T-helper 1 cell treated with Interleukin-12 subunit alpha and Interleukin-12 subunit beta and Interleukin-4 antibody, amounts not matched to agents 30 ng/mL and 1 ng/mL, for 36 hours (primary cell): ENCODE results near the gene HAGH. TPM values are rescaled to one million over a fixed set of nuclear protein-coding genes. Genes with fewer than 3 reads are reported as not detected.

ENCODE experiments used
- intact Hi-C: fragments of 100-400 bp; cut with micrococcal nuclease; formaldehyde crosslinking; loops from one replicate; pipeline ENCODE4 v1.15.1; 2024
- total RNA-seq: library from RNA; stranded (reverse); gene quantifications from 2 replicates; pipeline ENCODE4 v1.2.3, GENCODE V29; 2022

HAGH gene
- total RNA-seq, 1 donor from 2014 or later = 50.5 TPM

DNA sequence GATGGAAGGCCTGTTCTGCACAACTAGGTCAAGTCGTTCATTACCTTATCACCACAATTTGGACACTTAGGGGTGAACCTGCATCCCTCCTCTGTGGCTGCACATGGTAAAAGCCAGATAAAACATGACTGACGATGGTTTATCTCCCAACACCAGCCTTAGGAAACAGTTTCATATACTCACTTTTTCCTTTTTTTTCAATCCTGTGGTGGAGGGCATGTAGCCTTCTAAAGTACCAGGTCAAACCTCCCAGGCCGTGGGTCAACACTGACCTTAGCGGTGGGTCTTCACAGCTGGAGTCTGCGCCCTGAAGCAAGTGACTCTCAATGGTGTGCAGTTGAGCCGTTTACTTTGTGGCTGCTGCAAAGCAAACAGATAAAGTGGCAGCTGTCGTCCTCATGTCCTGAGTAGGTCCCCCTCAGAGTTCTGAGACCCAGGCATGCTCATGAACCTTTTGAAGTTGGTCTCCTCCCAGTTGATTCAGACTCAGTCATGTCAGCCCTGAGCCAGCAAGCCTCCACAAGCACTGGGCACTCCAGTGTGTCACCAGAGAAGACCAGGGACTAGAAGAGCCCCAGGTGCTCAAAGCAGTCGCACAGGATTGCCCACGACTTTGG lies 6.3 kb upstream of the HAGH start:
- intact Hi-C loops = no loop called here

DNA sequence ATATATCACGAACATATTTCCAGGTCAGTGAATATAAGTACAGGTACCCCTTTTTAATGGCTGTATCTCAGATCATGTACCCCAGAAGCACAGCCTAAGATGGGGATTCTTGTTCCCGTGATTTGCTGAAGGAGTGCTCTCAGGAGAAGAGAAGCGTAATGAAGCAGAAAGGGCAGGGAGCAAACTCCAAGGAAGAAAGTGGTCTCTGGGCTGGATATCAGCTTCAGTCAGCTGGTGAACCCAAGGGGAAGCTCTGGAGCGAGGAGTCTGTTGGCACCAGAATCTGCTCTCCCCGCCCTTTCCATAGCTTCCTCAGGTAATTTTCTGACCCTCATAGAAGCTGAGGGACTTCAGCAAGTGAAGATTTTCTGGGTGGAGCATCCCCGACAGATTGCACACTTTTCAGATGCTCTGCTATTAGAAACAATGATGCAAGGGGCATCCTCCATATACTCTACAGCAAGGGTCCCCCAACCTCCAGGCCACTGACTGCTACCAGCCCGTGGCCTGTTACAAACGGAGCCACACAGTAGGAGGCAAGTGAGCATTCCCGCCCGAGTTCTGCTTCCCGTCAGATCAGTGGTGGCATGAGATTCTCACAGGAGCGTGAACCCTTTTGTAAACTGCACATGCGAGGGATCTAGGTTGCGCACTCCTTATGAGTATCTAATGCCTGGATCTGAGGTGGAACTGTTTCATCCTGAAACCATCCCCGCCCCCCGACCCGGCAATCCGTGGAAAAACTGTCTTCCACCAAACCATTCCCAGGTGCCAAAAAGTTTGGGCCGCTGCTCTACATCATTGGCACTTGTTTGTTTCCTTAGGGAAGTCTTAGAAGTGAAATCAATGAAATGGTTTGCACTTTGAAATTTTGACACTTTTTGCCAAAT lies 4.8 kb upstream of the HAGH start:
- intact Hi-C loops = no loop called here

DNA sequence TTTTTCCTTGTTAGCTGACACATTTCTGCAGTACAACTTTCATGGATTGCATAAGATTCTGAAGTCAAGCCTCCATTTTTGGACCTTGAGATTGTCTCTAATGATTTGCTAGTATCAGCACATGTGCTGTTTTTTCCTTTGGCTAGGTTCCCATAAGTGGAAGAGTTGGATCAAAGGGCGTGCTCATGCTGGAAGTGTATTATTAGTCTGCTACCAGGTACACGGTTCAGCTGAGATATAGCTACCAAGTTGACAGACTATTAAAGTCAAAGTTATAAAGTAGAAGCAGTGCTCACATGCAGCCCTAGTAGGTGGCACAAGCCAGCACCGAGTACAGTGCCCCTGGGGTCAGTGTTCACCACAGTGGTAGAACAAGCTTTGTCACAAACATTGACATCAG lies 3.6 kb upstream of the HAGH start:
- intact Hi-C loops = no loop called here

DNA sequence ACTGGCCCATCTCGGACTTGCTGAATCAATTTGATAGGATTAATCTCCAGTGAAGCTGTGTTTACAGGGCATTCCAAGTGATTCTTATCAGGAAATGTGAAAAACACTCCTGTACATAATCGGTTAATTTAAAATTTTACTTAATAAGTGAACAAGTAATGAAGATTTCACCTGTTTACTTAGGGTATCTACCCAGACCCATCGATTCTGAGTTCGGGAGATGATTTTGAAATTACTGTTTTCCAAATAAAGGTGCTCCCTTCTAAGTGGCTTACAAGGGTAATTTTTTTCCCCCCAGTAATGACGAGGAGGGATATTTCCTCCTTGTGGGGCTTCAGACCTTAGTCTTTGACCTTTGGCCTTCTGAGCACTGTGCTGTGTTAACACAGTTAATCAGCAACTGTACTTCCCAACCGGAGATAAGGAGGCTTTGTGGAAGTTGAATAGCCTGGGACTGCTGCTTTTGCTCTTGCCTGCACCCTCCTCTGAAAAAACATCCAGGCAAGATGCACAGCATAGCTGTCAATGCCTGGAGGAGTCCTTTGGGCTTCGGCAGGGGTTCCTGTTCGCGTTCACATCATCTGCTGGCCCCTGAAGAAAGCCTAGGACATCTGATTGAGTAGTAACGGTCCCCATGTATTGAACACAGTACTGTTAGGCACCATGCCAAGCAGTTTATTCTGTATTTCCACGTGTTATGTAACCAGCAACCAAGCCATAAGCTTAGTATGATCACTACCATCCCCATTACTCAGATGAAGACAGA lies 2.2 kb upstream of the HAGH start:
- intact Hi-C loops = loop anchor here (5.0 kb wide), 2 partner anchors 98 to 122 kb away; partner anchors contain the start of gene MAPK8IP3

DNA sequence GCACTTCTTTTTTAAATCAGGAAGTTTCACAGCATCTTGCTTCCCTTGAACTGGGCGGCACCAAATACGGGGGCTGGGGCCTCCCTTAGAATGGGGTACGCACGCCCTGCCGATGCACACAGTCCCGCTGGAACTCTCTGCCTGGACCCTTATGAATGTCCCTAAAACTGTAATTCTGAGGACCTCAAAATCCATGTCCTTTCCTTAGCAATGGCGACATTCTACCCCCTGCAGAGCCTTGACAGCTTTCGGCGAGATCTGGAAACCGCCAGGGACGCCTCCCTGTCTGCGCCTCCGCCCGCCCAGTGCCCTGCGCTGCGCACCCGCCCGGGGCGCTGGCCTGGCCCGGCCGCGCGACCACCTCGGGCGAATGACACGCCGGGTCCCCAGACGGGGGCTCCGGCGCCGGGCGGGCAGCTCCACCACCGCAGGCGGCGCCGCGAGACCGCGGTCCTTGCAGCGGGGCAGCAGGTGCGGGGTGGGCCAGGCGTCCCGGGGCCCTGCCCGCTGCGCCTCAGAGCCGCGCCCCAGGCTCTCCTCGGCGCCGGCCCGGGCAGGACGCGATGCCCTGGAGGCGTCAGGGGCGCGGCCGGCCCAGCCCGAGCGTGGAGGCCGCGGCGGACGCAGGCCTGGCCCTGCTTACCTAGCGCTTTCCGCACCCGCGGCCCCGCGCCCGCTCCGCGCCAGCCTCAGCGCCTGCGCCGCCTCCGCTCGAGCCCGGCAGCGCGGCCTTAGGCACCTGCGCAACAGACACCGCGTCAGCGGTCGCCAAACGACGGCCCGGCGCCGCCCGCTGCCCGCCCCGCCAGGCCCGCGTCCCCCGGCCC lies 548 bp downstream of the HAGH start:
- intact Hi-C loops = loop anchor here (1.0 to 5.0 kb wide), 7 partner anchors 44 to 329 kb away; partner anchors contain the start of genes CRAMP1, EME2, IFT140 and MAPK8IP3

DNA sequence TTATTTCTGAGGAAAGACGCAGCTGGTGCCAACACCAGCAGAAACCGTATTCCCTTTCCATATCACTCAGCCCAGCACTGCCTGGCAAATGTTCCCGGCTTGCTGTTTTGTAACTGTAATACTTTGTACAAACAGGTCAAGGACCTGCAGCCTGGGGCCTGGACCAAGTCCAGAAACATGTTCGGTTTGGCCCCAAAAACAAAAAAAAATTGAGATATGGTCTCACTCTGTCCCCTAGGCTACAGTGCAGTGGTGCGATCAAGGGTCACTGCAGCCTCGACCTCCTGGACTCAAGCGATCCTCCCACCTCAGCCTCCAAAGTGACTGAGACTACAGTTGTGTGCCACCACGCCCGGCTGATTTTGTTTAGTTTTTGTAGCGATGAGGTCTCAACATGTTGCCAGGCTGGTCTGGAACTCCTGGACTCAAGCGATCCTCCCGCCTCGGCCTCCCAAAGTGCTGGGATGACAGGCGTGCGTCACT lies 1.2 kb downstream of the HAGH start:
- intact Hi-C loops = loop anchor here (5.0 kb wide), 2 partner anchors 102 to 118 kb away; partner anchors contain the start of gene MAPK8IP3

DNA sequence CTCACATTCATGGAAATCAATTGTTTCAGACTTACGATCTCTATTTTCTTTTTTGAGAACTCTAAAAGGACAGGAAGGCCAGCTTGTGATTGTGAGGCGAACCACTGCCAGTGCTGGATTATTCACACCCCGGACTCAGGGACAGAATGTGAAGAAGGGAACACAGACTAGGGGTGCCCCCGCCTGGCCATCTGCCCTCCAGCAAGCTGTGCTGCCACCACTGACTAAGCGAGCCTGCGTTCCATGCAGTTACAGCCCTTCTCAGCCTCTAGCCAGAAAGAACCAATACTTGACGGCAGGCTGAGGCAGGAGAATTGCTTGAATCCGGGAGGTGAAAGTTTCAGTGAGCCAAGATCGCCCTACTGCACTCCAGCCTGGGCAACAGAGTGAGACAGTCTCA lies 2.8 kb downstream of the HAGH start:
- intact Hi-C loops = no loop called here

DNA sequence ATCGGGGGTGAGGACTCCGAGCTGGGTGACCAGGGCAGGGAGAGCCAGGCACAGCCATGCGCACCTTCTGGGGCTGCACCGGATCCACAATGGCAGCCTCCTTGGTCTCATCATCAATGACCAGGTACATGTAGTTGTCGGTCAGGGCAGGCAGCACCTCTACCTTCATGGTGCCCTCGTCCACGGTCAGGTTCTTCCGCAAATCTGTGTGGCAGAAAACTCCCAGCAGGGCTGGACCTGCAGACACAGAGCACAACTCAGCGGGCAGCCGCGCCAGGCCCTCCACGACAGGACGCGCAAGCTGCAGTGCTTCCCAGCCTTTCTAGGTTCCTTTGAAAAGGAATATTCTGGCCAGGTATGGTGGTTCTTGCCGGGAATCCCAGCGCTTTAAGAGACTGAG lies 3.8 kb downstream of the HAGH start:
- intact Hi-C loops = no loop called here

DNA sequence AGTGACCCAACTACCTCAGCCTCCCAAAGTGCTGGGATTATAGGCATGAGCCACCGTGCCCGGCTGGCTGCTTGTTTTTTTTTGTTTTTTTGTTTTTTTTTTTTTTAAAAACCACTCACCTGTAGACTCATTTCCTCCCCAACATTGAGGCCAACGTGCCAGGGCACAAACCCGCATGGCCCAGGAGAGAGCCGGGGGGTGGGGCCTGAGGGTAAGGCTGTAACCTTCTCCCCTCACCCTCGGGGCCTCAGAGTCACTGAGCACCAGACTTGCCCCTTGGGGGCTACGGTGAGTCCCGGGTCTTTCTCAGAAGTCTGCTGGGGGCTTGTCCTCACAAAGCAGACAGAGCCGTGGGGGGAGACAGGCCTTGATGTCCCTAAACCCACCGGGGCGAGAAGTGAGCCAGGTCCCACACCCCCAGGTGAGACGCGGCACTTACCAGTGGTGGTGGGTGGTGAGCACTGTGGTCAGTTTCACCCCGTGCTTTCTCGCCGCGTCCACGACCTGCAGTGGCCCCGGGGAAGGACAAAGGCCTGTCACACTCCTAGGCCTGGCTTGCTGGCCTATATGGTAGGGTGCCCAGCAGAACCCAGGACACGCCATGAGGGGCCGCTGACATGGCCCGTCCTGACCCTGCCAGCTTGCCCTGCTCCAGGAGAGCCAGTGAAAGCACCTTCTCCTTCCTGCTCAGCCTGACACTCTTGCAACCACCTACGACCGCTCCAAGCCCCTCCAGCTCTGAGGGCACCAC lies 4.6 kb downstream of the HAGH start:
- intact Hi-C loops = no loop called here

DNA sequence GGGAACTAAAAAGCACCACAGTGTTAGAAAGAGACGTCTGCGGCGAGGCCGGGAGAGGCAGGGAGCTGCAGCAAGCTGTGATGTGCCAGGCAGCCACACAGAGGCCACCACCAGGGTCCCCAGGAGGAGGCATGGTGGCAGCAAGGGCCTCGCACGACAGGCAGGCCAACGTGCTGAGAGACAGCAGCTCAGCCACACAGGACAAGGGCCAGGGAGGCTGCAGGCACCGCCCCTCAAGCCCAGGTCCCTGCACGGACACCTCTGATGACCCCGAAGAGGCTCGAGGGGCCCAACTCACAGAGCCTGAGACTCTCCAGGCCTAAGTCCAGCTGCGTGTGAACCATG lies 5.7 kb downstream of the HAGH start:
- intact Hi-C loops = no loop called here

DNA sequence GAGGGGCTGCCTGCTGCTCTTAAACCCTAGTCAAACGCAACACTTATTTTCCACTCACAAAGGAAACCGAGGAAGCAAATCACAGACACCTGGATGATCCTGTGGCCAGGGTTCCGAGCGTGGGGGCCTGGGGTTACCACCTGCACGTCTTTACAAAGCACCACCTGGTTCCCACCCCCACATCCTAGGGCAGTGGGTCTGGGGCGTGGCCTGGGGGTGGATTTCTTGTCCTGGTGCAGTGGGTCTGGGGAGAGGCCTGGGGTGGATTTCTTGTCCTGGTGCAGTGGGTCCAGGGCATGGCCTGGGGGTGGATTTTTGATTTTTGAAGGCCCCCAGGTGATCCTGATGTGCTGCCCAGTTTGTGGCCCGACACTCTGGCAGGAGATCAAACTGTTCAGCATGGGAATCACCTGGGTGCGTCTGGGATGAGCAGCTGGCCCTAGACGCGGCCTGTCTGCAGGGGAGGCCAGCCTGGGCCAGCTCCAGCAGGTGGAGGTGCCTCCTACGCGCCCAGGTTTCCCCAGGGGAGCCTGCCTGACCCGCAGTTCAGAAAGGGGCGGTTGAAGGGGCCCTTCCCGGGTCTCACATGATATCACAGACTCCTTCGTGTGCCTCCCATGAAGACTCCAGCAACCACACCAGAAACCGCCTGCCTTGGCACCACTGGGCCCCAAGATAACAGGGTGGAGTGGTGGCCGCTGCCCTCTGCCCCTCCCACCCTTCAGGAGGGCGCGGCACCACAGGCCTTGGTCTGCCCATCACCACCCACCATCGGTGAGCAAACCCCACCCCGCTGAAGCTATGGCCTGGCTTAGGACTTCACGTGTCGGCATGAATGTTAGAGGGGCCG lies 6.3 kb downstream of the HAGH start:
- intact Hi-C loops = no loop called here

DNA sequence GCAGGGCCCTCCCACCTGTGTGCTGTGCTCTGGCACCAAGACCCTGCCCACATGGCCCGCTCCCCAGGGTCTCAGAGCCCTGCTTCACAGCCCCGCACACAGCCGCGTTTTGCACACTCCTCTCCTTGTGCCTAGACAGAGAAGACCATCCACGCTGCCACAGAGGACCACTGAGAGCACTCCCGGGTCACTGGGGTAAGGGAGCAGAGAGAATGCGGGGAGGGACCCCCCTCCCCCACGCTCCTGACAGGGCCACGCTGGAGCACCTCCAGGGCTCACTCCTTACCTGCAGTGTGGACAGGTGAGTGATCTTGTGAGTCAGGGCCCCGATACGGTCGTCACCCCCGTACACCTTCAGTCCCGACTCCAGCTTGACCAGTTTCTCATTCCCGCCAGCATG lies 7.0 kb downstream of the HAGH start:
- intact Hi-C loops = loop anchor here (1.0 kb wide), 1 partner anchor 32 kb away; no protein-coding TSS in a partner anchor

DNA sequence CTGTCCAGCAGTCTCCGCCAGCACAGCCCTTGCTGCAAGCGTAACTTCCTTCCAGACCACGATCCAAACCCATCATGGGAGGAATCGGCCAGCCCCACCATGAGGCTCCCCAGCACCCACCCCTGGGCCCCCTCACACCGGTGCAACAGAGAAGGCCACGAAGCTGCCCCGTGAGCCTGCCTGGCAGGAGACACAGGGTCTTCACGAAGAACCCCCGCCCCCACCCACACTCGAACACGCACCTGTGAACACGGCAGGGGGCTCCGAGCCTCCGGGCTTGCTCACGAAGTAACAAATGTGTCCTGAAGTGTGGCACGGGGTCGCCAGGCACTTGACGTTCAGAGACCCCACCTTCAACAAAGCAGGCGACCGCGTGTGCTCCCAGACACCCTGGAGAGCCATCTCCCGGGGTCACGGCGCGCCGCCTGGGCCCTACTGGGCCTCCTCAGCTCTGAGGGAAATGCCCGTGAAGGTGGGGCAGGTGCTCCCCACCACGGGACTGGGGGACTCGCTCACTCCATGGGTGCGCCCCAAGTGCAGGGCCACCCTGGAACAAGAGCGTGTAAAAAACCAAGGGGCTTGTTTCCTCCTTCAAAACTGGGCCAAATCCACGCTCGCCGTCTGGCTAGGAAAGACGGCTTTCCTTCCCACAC lies 7.6 kb downstream of the HAGH start:
- intact Hi-C loops = loop anchor here (1.0 kb wide), 1 partner anchor 32 kb away; no protein-coding TSS in a partner anchor

DNA sequence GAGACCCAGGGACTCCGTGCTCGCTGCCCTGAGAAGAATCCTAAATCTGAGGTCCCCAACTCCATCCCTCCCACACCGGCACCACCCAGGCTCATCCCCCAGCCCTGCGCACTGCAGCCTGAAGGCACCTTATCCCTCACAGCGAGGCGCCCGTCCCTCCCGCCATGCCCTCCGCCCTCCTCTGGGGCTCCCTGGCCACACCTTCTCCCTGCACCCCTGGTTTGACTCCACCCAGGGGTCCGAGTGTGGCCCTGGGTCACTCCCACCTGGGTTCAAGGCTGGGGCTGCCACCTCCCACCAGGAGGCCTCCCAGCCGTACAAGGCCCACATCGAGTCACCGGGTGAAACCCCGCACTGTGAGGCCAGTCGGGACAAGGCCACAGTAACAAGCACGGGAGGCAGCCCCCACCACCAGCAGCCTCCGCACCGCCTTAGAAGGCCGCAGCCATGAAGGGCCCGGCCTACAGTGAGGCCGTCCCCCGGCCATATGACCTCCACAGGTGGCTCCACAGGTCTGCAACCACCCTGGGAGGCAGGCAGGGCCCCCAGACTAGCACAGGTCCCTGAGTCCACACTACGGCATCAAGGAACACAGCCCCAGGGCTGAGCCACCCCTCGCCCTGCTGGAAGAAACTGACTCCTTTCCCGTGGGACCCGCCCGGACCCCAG lies 8.3 kb downstream of the HAGH start:
- intact Hi-C loops = no loop called here

DNA sequence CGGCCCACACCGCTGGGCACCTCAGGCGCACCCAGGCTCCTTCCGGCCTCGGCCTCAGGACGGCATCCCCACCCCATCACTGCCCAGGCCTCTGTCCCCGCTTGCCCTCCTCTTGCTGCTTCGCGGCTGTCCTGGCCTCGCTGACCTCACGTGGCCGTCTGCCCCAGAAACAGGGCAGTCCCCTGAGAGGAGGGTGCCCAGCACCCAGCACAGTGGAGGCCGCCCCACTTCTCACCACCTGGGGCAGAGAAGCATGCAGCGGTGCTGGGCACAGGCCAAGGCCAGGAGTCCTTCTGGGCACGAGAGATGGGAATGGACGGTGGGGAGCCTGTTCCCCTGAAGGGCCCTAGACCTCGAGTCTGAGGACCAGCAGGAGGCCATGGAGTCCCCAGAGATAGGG lies 8.9 kb downstream of the HAGH start:
- intact Hi-C loops = no loop called here

DNA sequence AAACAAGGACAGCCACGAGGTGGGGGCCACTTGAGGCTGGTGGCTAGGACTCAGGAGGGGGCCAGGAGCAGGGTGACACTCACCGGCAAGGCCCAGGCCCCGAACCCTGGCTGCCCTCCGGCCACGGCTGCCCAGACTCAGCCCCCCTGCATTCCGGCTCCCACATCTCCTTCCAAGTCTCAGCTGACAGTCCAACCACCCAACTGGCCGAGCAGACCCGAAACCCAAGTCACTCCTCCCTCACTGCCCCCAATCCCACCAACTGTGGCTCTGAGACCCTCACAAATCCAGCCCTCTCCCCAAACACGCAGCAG lies 9.4 kb downstream of the HAGH start:
- intact Hi-C loops = no loop called here

DNA sequence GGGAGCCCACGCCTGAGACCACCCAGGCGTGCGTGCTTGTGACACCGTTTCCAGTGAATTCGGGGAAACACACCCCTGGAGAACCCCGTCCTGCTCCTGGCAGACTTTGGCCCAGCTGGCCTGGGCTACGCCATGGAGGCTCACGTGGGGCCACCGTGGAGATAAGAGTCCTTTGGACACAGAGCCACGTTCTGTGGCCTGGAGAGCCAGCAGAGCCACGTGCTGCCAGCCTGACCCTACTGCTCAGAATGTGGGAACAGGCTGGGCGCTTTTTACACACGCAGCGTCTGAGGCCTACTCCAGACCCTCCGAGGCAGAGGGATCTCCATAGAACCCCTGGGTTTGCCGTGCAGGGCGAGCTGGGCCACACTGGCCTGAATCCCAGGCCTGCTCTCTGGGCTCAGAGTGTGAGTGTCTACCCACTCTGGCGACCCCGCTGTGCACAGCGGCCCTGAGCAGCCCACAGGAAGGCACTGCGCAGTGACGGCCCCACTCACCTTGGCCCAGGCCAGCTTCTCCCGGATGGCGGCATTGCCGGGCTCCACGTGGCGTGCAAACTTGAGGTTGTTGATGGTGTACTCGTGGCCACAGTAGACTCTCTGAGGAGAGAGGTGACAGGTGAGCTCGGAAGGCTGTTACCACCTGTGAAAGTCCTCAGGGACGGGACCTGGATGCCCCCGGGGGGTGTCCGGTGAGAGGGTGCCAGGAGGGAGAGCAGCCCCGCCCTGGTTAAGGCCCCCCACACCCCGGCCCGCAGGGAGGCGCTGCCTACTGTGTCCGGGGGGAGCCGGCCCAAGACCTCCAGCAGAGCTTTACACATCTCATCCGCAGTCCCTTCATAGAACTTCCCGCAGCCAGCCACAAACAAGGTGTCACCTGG lies 10.0 kb downstream of the HAGH start:
- intact Hi-C loops = no loop called here
